ENCODE results near the gene OR51B4.

GRCh38 chr11:5289696-5290095 is 12.1 kb downstream of the OR51B4 start:
- TF ChIP-seq, protein P1, sequence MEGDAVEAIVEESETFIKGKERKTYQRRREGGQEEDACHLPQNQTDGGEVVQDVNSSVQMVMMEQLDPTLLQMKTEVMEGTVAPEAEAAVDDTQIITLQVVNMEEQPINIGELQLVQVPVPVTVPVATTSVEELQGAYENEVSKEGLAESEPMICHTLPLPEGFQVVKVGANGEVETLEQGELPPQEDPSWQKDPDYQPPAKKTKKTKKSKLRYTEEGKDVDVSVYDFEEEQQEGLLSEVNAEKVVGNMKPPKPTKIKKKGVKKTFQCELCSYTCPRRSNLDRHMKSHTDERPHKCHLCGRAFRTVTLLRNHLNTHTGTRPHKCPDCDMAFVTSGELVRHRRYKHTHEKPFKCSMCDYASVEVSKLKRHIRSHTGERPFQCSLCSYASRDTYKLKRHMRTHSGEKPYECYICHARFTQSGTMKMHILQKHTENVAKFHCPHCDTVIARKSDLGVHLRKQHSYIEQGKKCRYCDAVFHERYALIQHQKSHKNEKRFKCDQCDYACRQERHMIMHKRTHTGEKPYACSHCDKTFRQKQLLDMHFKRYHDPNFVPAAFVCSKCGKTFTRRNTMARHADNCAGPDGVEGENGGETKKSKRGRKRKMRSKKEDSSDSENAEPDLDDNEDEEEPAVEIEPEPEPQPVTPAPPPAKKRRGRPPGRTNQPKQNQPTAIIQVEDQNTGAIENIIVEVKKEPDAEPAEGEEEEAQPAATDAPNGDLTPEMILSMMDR (tag by site-specific recombination; IDR thresholded peaks at IDR 0.05), result no peak
- no peak for TF ChIP-seq ZBTB21 (tag by site-specific recombination; IDR thresholded peaks at IDR 0.05)
- TF ChIP-seq REST (tag by site-specific recombination; IDR thresholded peaks at IDR 0.05), result no peak
- TF ChIP-seq ZNF311 (tag by site-specific recombination; IDR thresholded peaks at IDR 0.05; ENCODE audit: borderline replicate concordance), result no peak
